Right lobe of liver (tissue), 6 donors: ENCODE data around the gene SLC47A2. TPM values are rescaled to one million over a fixed set of nuclear protein-coding genes. Genes with fewer than 3 reads are reported as not detected.

Experiments used
- ATAC-seq, 4 donors: fragments of 200-7000 bp; cut with Tn5 transposase; one replicate each; pipeline ENCODE4 v1.9.1; 2020; ENCODE audit warnings: mild to moderate bottlenecking in 4 of 4, moderate library complexity in 4 of 4
- DNase-seq, 3 donors: peaks; one replicate each; pipeline ENCODE4 v3.0.0-alpha.2; 2020
- H3K27ac ChIP-seq, 3 donors: fragments of 200-600 bp; one replicate each; pipeline ENCODE4 v1.8.0; 2022
- H3K27me3 ChIP-seq, 2 donors: fragments of 200-600 bp; one replicate each; pipeline ENCODE4 v1.8.0; 2022
- H3K36me3 ChIP-seq, 4 donors: fragments of 200-600 bp; sonication (generic) in 1 of 4; one replicate each; pipeline versions ENCODE4 v1.5.1 to v1.8.0; 2017 to 2022; ENCODE audit warnings: control low read depth in 1 of 4
- H3K4me1 ChIP-seq, 4 donors: fragments of 200-600 bp; sonication (generic) in 1 of 4; one replicate each; pipeline versions ENCODE4 v1.5.1 to v1.8.0; 2017 to 2022; ENCODE audit warnings: control low read depth in 1 of 4
- H3K4me3 ChIP-seq, 3 donors: fragments of 200-600 bp; one replicate each; pipeline ENCODE4 v1.8.0; 2022
- H3K9me3 ChIP-seq, 4 donors: fragments of 200-600 bp; sonication (generic) in 1 of 4; one replicate each; pipeline versions ENCODE4 v1.5.1 to v1.8.0; 2017 to 2022; ENCODE audit warnings: control low read depth in 1 of 4
- POLR2A ChIP-seq: fragments of 450-650 bp; IDR thresholded peaks from one replicate; pipeline ENCODE4 v1.6.1; 2017; ENCODE audit warnings: antibody characterized with exemption, mild to moderate bottlenecking
- WGBS: methylation state at CpG from one replicate; pipeline ENCODE4 v1.1.6; 2018; ENCODE audit warnings: low coverage, low lambda C conversion rate; ENCODE audit not compliant: insufficient coverage; ENCODE audit errors: missing lambda C conversion rate; 5-methylcytosine and 5-hydroxymethylcytosine counted together
- intact Hi-C, 2 donors: fragments of 100-400 bp; cut with DNase I; formaldehyde crosslinking; loops; one replicate each; pipeline versions ENCODE4 v1.11.2 to v1.14.1; 2022
- total RNA-seq, 6 experiments: library from RNA; depleted of rRNA in 2 of 6; stranded (reverse); fragments of >200 nt in 2 of 6; fragmentation: NEBNext Ultra II Directional in 3 of 6; extraction: Animal tissue kit (Norgen Biotek cat#: 25700) in 3 of 6; gene quantifications; one replicate each; pipeline versions ENCODE4 v1.1.0 to v1.2.4, GENCODE V29; 2016 to 2023
- TF ChIP-seq, protein P1 (sequence below), 4 donors: fragments of 200-600 bp in 3 of 4; fragments of 450-650 bp in 1 of 4; IDR thresholded peaks; one replicate each; pipeline versions ENCODE4 v1.5.1 to v1.8.0; 2016 to 2022; ENCODE audit warnings: antibody characterized with exemption in 4 of 4, mild to moderate bottlenecking in 2 of 4
- donor health status: DM: no; HTN: yes; CAD: no.
- donor health status: DM: no; HTN: no; CAD: no.
- donor health status: DM: no; HTN: no; CAD: no.
- donor health status: DM: no; HTN: yes; CAD: no.
- donor health status: DM: no; HTN: yes; CAD: no.

Gene SLC47A2
- total RNA-seq, 6 experiments from 2014 or later: not detected

DNA sequence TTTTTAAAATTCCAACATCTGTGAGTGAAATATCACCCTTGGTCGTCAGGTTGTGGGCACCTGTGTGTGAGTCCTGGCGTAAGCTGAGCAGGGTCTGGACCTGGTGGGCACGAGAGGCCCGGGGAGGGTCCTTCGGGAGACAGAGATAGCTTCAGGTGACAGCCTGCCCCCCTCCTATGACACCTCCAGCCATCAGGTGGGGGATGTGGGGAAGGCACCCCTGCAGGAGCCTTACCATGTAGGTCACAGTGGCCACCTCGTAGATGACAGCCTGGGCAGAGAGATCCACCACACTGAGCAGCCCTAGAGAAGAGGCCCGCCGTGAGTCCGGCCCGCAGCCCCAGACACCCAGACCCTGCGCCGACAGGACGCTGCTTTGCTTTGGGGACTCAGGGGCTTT is 11.2 kb downstream of the SLC47A2 start:
- H3K27ac ChIP-seq: no peak overlapping the region
- peaks cover 0 to 8% (median 0%) of the 10 kb centered on the region in 4 donors for H3K4me1 ChIP-seq
- 80% methylated on average over 1 of the region's 13 CpGs for WGBS
- no peaks in the 10 kb centered on the region for H3K9me3 ChIP-seq
- DNase-seq (no peak), ATAC-seq (no peak)
- TF ChIP-seq POLR2A: no peak
- TF ChIP-seq, protein P1, sequence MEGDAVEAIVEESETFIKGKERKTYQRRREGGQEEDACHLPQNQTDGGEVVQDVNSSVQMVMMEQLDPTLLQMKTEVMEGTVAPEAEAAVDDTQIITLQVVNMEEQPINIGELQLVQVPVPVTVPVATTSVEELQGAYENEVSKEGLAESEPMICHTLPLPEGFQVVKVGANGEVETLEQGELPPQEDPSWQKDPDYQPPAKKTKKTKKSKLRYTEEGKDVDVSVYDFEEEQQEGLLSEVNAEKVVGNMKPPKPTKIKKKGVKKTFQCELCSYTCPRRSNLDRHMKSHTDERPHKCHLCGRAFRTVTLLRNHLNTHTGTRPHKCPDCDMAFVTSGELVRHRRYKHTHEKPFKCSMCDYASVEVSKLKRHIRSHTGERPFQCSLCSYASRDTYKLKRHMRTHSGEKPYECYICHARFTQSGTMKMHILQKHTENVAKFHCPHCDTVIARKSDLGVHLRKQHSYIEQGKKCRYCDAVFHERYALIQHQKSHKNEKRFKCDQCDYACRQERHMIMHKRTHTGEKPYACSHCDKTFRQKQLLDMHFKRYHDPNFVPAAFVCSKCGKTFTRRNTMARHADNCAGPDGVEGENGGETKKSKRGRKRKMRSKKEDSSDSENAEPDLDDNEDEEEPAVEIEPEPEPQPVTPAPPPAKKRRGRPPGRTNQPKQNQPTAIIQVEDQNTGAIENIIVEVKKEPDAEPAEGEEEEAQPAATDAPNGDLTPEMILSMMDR (IDR thresholded peaks at IDR 0.05): no peak
- intact Hi-C loops: no loop called here
- H3K27me3 ChIP-seq: no peaks in the 10 kb centered on the region
- H3K4me3 ChIP-seq: no peak overlapping the region
- no peaks in the 10 kb centered on the region for H3K36me3 ChIP-seq

DNA sequence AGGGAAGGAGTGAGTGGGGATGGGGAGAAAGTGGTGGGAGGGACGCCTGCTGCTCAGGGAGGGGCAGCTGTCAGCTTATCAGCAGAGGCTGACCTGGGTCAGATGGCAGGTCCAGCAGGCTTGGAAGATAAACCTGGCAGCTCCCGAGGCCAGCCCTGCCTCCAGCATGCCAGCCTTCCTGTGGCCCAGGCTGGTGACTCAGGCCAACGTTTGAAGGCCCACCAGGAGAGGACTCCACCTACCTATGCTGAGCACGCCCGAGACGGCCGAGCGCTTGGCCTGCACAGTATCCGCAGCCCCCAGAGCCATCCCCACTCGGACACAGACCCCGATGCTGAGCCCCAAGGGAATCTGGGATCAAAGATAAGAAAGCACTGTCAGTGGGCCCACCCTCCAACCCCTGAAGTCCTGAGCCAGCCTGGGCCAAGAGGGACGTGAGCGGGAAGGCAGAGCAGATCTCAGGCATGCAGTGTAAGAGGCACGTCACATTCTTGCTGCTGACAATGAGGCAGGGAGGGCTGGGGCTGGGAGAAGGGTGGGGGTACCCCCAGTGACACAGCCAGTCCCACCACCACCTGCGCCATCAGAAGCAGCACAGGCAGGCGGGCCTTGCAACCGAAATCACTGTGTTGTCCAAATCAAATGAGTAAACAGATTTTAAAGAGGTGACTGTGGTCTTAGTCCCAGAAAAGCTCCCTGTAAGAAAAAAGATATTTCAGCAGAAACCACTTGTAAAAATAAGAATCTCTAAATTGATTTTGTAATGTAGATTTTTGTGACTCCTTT is 12.4 kb downstream of the SLC47A2 start:
- 70% methylated on average over 4 of the region's 17 CpGs for WGBS
- DNase-seq (peak; percentile 63 to 74 (median 65)), ATAC-seq (peak; percentile 77 to 94 (median 86))
- H3K4me3 ChIP-seq: no peak overlapping the region
- peaks cover 0 to 8% (median 0%) of the 10 kb centered on the region in 4 donors for H3K4me1 ChIP-seq
- no peaks in the 10 kb centered on the region for H3K27me3 ChIP-seq
- no peaks in the 10 kb centered on the region for H3K36me3 ChIP-seq
- TF ChIP-seq, protein P1 (IDR thresholded peaks at IDR 0.05): no peak
- no peak for TF ChIP-seq POLR2A
- intact Hi-C loops: no loop called here
- no peaks in the 10 kb centered on the region for H3K9me3 ChIP-seq
- no peak overlapping the region for H3K27ac ChIP-seq

DNA sequence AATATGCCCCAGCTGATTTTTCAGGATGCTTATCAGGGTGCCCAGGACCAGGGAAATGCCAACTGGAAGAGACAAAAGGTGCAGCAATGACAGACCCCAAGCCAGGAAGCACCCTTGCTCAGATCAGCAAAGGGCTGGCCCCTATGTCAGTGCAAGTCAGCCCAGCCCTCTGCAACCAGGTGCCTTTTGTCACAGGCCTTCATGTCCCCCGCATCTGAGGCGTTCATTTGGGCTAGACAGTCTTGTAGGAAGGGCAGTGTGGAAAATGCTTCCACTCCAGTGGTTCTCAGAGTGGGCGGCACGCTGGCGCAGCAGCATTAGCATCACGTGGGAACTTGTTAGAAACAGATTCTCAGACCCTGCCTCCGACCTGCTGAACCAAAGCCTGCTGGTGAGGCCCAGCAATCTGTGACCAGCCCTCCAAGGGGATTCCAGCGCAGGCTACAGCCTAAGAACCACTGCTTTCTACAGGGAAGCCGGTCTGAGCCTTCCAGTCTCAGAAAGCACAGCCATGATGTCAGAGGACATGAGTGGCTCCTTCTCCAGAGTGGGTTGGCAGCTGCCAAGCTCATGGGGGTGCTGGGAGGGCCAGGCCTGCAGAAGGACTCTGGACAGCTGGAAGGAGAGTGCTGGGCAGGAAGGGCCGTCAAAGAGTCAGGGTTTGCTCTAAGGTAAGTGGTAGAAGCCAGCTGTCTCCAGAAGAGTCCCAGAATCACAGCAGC is 13.1 kb downstream of the SLC47A2 start:
- ATAC-seq (no peak), DNase-seq (no peak)
- H3K27ac ChIP-seq: no peak overlapping the region
- no peaks in the 10 kb centered on the region for H3K9me3 ChIP-seq
- no peak overlapping the region for H3K4me3 ChIP-seq
- TF ChIP-seq POLR2A: no peak
- TF ChIP-seq, protein P1 (IDR thresholded peaks at IDR 0.05): no peak
- H3K36me3 ChIP-seq: no peaks in the 10 kb centered on the region
- peaks cover 0 to 8% (median 0%) of the 10 kb centered on the region in 4 donors for H3K4me1 ChIP-seq
- 64% methylated on average over 3 of the region's 10 CpGs for WGBS
- no peaks in the 10 kb centered on the region for H3K27me3 ChIP-seq
- intact Hi-C loops: no loop called here

DNA sequence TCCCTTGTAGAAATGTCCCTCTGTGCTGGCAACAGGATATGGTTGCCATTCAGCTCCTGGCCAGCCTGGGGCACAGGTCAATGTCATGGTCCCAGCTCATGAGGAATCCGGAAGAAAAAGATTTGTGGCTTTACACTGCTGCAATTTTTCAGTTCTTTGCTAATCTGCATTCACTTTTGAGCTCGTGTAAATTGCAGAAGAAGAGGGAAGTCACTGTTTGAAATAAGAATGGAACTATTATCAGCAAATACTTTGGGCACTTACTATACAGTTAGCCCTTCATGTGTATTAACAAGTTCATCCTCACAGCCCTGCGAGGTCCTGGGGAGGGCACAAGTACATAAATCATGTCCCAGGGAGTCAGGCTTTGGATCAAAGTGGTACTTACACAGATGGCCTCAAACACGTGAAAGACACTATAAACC is 14.2 kb downstream of the SLC47A2 start:
- H3K36me3 ChIP-seq: no peaks in the 10 kb centered on the region
- intact Hi-C loops: no loop called here
- no peaks in the 10 kb centered on the region for H3K9me3 ChIP-seq
- DNase-seq: no peak
- no peaks in the 10 kb centered on the region for H3K27me3 ChIP-seq
- TF ChIP-seq, protein P1 (IDR thresholded peaks at IDR 0.05): no peak
- TF ChIP-seq POLR2A: no peak
- H3K4me1 ChIP-seq: peaks cover 0 to 8% (median 0%) of the 10 kb centered on the region in 4 donors
- 59% methylated on average over 3 of the region's 4 CpGs for WGBS
- no peak overlapping the region for H3K27ac ChIP-seq
- no peak overlapping the region for H3K4me3 ChIP-seq
- no peak for ATAC-seq
